T-helper 1 cell treated with Interleukin-12 subunit alpha and Interleukin-12 subunit beta and Interleukin-4 antibody, amounts not matched to agents 30 μg/mL and 1 μg/mL, for 36 hours (primary cell): ENCODE results near the gene DOCK9.

Source experiments
- H3K27ac Mint-ChIP-seq: one replicate; pipeline ENCODE4 v1.8.0; 2021; ENCODE audit warnings: mild to moderate bottlenecking, mixed read lengths
- H3K27me3 Mint-ChIP-seq: one replicate; pipeline ENCODE4 v1.8.0; 2021; ENCODE audit warnings: low read depth, mixed read lengths
- H3K36me3 Mint-ChIP-seq: one replicate; pipeline ENCODE4 v1.8.0; 2021; ENCODE audit warnings: low read depth, mixed read lengths
- H3K4me1 Mint-ChIP-seq: one replicate; pipeline ENCODE4 v1.8.0; 2021; ENCODE audit warnings: low read depth, mixed read lengths
- H3K4me3 Mint-ChIP-seq: one replicate; pipeline ENCODE4 v1.8.0; 2021; ENCODE audit warnings: mild to moderate bottlenecking, moderate library complexity, mixed read lengths
- H3K9me3 Mint-ChIP-seq: one replicate; pipeline ENCODE4 v1.8.0; 2021; ENCODE audit warnings: mixed read lengths

The DOCK9 gene

DNA sequence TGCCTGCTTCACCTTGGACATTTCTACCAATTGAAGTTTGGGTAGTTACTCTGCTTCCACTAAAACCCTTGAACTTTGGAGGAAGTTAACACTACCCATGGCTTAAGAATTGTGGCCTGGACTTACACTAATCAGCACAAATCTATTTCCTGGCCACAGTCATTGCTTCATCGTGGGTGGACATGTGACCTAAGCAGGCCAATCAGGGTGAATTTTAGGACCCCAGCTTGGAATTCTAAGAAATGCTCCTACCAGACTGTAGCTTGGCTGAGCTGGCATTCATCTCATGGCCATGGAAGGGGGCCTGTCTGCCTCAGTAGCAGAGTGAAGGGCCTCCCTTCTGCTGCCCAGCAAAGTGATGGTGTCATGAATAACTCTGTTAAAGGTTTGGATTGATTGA is 167.1 kb downstream of the DOCK9 start:
- Mint-ChIP-seq H3K27me3 (no peaks in the 10 kb centered on the region), H3K9me3 (no peaks in the 10 kb centered on the region), H3K4me1 (peaks cover 2% of the 10 kb centered on the region), H3K4me3 (no peak overlapping the region), H3K36me3 (peaks cover 19% of the 10 kb centered on the region), H3K27ac (no peak overlapping the region)

DNA sequence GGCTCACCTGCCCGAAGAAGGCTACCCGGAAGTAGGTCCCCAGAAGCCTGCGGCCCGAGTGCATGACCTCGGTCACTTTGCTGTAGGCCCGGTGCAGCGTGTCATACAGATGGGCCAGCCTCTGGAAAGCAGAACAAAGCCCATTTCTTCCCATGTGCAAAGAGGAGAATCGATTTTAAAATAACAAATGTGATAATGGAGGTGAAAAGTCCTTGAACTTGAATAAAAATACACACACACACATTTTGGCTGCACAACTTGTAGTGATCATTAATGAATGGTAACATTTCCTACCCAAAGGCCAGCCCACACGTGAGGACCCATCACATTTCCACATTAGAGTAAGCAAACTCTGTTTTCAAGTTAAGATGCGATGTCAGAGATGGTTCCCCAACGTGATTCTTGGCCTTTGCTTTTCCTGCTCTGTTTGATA is 168.5 kb downstream of the DOCK9 start:
- H3K9me3 Mint-ChIP-seq, result no peaks in the 10 kb centered on the region

DNA sequence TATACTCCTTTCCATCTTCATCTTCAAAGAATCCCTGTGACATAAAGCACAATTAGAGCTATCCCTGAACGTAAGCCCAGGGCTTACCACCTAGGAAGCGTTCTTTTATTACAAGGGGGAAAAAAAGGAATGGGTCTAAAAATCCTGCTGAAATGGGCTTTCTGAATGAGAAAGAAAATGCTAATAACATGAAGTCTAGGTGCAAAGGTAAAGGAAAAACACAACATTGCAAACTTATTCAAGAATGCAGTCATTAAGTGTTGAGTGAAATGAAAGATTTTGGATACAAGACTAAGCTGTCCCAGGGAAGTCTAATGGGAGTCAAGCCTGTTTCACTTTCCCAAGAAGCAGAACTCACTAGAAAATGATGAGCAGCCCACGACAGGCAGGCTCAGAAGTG is 170.1 kb downstream of the DOCK9 start:
- Mint-ChIP-seq H3K36me3 (peaks cover 28% of the 10 kb centered on the region), H3K27ac (no peak overlapping the region), H3K27me3 (no peaks in the 10 kb centered on the region), H3K4me3 (no peak overlapping the region), H3K9me3 (no peaks in the 10 kb centered on the region), H3K4me1 (peaks cover 2% of the 10 kb centered on the region)

More for the DNA sequence above, 168.5 kb downstream of the DOCK9 start:
- H3K27me3 Mint-ChIP-seq, result no peaks in the 10 kb centered on the region
- no peak overlapping the region for H3K4me3 Mint-ChIP-seq
- H3K4me1 Mint-ChIP-seq, result peaks cover 2% of the 10 kb centered on the region
- no peak overlapping the region for H3K27ac Mint-ChIP-seq
- H3K36me3 Mint-ChIP-seq, result peaks cover 21% of the 10 kb centered on the region

DNA sequence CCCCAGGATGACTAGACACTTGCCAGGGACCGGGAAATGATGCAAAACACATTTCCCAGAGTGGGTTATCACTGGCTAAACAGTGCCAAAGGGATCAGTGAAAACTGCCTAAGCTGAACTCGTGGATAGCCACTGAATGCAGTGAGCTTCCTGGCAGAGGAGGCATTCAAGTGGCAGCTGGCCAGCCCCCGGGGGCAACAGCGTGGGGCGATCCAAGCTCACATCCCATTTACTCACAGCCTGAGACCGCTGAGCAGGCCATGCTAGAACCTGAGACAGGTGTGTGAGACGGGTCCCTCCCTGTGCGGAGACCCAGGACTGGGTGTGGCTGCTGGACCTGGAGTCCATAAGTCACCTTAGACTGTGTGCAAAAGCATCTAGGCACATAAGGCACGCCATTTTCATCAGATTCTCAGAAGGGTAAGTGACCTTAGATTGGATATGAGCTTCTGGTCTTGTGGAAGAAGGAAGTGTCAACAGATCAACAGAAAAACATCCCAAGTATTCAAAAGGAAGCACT is 173.5 kb downstream of the DOCK9 start:
- H3K27me3 Mint-ChIP-seq, result no peaks in the 10 kb centered on the region
- peaks cover 20% of the 10 kb centered on the region for H3K36me3 Mint-ChIP-seq
- no peaks in the 10 kb centered on the region for H3K4me1 Mint-ChIP-seq
- no peak overlapping the region for H3K27ac Mint-ChIP-seq
- H3K9me3 Mint-ChIP-seq, result no peaks in the 10 kb centered on the region
- H3K4me3 Mint-ChIP-seq, result no peak overlapping the region

GRCh38 chr13:98803921-98804320 is 173.9 kb downstream of the DOCK9 start:
- H3K4me3 Mint-ChIP-seq, result no peak overlapping the region
- H3K9me3 Mint-ChIP-seq, result no peaks in the 10 kb centered on the region
- peaks cover 19% of the 10 kb centered on the region for H3K36me3 Mint-ChIP-seq
- H3K27ac Mint-ChIP-seq, result no peak overlapping the region
- H3K27me3 Mint-ChIP-seq, result no peaks in the 10 kb centered on the region
- no peaks in the 10 kb centered on the region for H3K4me1 Mint-ChIP-seq

- Mint-ChIP-seq H3K36me3 (peaks cover 17% of the 10 kb centered on the region), H3K27ac (no peak overlapping the region), H3K4me3 (no peak overlapping the region), H3K4me1 (no peaks in the 10 kb centered on the region), H3K9me3 (no peaks in the 10 kb centered on the region), H3K27me3 (no peaks in the 10 kb centered on the region)
These were observed 174.7 kb downstream of the DOCK9 start for GRCh38 chr13:98803111-98803561.

DNA sequence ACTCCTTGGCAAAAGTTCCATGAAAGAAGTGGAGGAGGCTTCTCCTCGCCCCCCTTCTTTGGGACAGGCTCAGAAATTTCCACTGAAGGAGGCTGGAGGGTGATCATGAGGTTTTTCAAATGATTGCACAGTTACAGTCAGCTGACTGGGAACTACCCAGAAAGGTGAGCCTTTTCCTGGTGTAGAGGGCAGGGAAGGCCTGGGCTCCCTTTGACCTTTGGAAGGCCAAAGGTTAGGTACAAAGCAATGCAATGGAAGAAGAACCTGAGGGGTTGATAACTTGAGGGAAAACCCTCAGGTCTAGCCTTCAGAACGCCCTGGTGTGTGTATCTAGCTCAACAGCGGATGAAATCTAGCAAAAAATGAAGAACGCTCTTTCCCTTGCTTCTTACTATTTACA is 175.3 kb downstream of the DOCK9 start:
- Mint-ChIP-seq H3K27me3 (no peaks in the 10 kb centered on the region), H3K27ac (no peak overlapping the region), H3K36me3 (peaks cover 14% of the 10 kb centered on the region), H3K4me1 (peaks cover 1% of the 10 kb centered on the region), H3K9me3 (no peaks in the 10 kb centered on the region), H3K4me3 (no peak overlapping the region)

DNA sequence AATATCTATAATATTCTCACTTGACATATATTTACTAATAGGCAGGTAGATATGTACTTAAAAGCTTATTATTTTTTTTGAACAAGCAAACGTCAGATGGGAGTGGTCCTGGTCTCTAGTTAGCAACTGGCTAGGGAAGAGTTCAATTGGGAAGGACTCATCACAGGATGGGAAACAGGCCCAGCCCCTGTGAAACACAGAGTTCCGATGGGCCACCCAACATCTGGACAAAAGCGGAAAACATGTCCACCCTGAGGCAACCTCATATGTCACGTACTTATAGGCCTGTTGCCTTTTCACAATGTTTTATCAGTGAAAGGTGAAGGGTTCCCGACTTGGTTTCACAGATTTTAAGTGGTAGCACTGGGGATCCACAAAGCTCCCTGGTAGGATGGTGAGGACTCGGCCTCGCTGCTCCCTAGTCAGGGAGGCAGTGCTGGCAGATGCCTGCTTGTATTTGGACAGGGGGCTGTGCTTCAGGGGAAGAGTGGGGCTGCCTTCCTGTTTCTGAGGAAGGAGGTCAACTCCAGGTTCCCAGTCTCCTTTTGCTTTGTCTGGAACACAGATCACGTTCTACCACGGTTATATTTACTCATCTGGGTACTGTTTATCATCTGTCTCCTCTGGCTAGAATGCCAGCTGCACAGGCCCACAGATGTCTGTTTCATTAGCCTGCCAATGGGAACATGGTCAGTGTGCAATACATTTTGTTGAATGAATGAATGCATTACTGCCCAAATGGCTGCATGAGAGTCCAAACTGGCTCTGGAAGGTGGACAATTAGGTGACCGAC is 176.0 kb downstream of the DOCK9 start:
- no peaks in the 10 kb centered on the region for H3K27me3 Mint-ChIP-seq
- H3K4me1 Mint-ChIP-seq, result peaks cover 3% of the 10 kb centered on the region
- no peaks in the 10 kb centered on the region for H3K9me3 Mint-ChIP-seq
- no peak overlapping the region for H3K4me3 Mint-ChIP-seq
- no peak overlapping the region for H3K27ac Mint-ChIP-seq
- H3K36me3 Mint-ChIP-seq, result peaks cover 20% of the 10 kb centered on the region

GRCh38 chr13:98800078-98800477 is 177.8 kb downstream of the DOCK9 start:
- peaks cover 34% of the 10 kb centered on the region for H3K36me3 Mint-ChIP-seq

GRCh38 chr13:98798849-98799645 is 178.8 kb downstream of the DOCK9 start:
- peaks cover 41% of the 10 kb centered on the region for H3K36me3 Mint-ChIP-seq
- no peak overlapping the region for H3K4me3 Mint-ChIP-seq
- no peak overlapping the region for H3K27ac Mint-ChIP-seq
- peaks cover 3% of the 10 kb centered on the region for H3K4me1 Mint-ChIP-seq
- H3K9me3 Mint-ChIP-seq, result peaks cover 3% of the 10 kb centered on the region
- no peaks in the 10 kb centered on the region for H3K27me3 Mint-ChIP-seq

More at GRCh38 chr13:98800078-98800477, 177.8 kb downstream of the DOCK9 start:
- Mint-ChIP-seq H3K27ac (no peak overlapping the region), H3K27me3 (no peaks in the 10 kb centered on the region), H3K4me3 (no peak overlapping the region), H3K4me1 (peaks cover 3% of the 10 kb centered on the region), H3K9me3 (no peaks in the 10 kb centered on the region)

DNA sequence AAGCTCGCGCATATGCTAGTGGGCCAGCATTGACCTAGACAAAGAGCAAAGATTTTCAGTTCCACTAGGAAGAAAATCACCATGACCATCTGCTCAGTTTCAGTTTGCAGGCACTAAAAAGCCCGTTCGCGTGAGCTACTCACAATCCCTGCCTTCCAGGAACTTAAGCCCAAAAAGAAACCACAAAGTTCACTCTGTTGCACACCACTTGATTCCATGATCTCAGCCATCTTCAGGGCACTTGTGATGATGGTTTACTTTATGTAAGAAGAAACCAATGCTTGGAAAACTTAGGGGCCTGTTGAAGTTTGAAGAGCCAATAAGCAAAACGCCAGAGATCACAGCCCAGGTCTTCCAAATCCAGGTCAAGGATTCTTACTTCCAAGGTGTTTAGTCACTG is 180.4 kb downstream of the DOCK9 start:
- H3K27me3 Mint-ChIP-seq, result no peaks in the 10 kb centered on the region
- H3K4me1 Mint-ChIP-seq, result peaks cover 3% of the 10 kb centered on the region
- H3K9me3 Mint-ChIP-seq, result peaks cover 3% of the 10 kb centered on the region
- H3K36me3 Mint-ChIP-seq, result peaks cover 39% of the 10 kb centered on the region
- H3K27ac Mint-ChIP-seq, result no peak overlapping the region
- no peak overlapping the region for H3K4me3 Mint-ChIP-seq

- Mint-ChIP-seq H3K4me1 (peaks cover 3% of the 10 kb centered on the region), H3K4me3 (no peak overlapping the region), H3K36me3 (peaks cover 40% of the 10 kb centered on the region), H3K27ac (no peak overlapping the region), H3K9me3 (peaks cover 3% of the 10 kb centered on the region), H3K27me3 (no peaks in the 10 kb centered on the region)
These were observed 181.1 kb downstream of the DOCK9 start for GRCh38 chr13:98796798-98797197.

DNA sequence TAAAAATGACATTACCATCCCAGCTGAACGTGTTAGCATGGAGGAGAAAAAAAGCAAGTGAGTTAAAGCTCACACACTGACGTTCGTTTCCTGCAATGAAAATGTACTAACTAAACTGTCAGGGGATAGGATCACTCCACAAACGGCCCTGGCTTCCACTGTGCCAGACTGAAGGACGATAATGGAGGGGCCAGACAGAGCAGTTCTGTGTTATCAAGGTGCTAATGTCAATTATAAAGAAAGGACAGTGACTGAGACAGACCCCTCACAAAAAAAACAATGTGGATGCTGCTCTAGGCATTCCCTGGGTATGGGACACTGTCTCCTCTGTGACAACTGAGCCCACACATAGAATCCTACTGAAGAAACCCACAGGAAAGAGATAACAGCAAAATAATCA is 181.7 kb downstream of the DOCK9 start:
- Mint-ChIP-seq H3K4me3 (no peak overlapping the region), H3K27me3 (no peaks in the 10 kb centered on the region), H3K4me1 (peaks cover 3% of the 10 kb centered on the region), H3K9me3 (peaks cover 3% of the 10 kb centered on the region), H3K27ac (no peak overlapping the region), H3K36me3 (peaks cover 42% of the 10 kb centered on the region)

- H3K9me3 Mint-ChIP-seq, result peaks cover 3% of the 10 kb centered on the region
- H3K27ac Mint-ChIP-seq, result no peak overlapping the region
- H3K36me3 Mint-ChIP-seq, result peaks cover 42% of the 10 kb centered on the region
These were observed 182.6 kb downstream of the DOCK9 start for GRCh38 chr13:98795220-98795619.

GRCh38 chr13:98794498-98794897 is 183.4 kb downstream of the DOCK9 start:
- Mint-ChIP-seq H3K4me3 (no peak overlapping the region), H3K27ac (no peak overlapping the region), H3K27me3 (peaks cover 2% of the 10 kb centered on the region), H3K4me1 (peaks cover 3% of the 10 kb centered on the region), H3K9me3 (peaks cover 3% of the 10 kb centered on the region), H3K36me3 (peaks cover 42% of the 10 kb centered on the region)

More at GRCh38 chr13:98795220-98795619, 182.6 kb downstream of the DOCK9 start:
- Mint-ChIP-seq H3K27me3 (no peaks in the 10 kb centered on the region), H3K4me1 (peaks cover 3% of the 10 kb centered on the region), H3K4me3 (no peak overlapping the region)
